HepG2 (cell line): ENCODE results near the gene AADACL4. TPM values are rescaled to one million over a fixed set of nuclear protein-coding genes. Genes with fewer than 3 reads are reported as not detected.
A peak's percentile ranks its signal among the peaks of the same experiment; 100 is the strongest.

ENCODE experiments used
- CEBPG ChIP-seq: IDR thresholded peaks from 2 replicates; pipeline ENCODE4 v1.6.1; 2016
- CHD4 ChIP-seq: fragments of 200-600 bp; sonication (generic); IDR thresholded peaks from 2 replicates; pipeline ENCODE4 v1.7.0; 2017; ENCODE audit warnings: mild to moderate bottlenecking, low read length, borderline replicate concordance
- ELF3 ChIP-seq: IDR thresholded peaks from 2 replicates; pipeline ENCODE4 v1.6.1; 2016; ENCODE audit warnings: missing genetic modification reagents, missing compliant biosample characterization
- KDM3A ChIP-seq: IDR thresholded peaks from 2 replicates; pipeline ENCODE4 v1.6.1; 2018; ENCODE audit warnings: low read depth, missing compliant biosample characterization
- NFKB2 ChIP-seq: sonication (generic); formaldehyde crosslinking; IDR thresholded peaks from 2 replicates; pipeline ENCODE4 v1.4.0; 2020; ENCODE audit warnings: missing genetic modification reagents, borderline replicate concordance
- NFKBIZ ChIP-seq: IDR thresholded peaks from 2 replicates; pipeline ENCODE4 v1.6.1; 2018; ENCODE audit warnings: missing genetic modification reagents, missing compliant biosample characterization
- RBM39 ChIP-seq: fragments of 200-400 bp; formaldehyde crosslinking; IDR thresholded peaks from one replicate; pipeline ENCODE4 v1.6.1; 2018; ENCODE audit warnings: antibody characterized with exemption, mild to moderate bottlenecking, low read depth, low read length; ENCODE audit not compliant: poor library complexity, severe bottlenecking
- TARDBP ChIP-seq: sonication (generic); formaldehyde crosslinking; IDR thresholded peaks from 2 replicates; pipeline ENCODE4 v1.8.0; 2022; ENCODE audit warnings: mild to moderate bottlenecking, missing genetic modification reagents
- THAP8 ChIP-seq: sonication (generic); formaldehyde crosslinking; IDR thresholded peaks from 2 replicates; pipeline ENCODE4 v1.5.1; 2020; ENCODE audit warnings: missing genetic modification reagents, mild to moderate bottlenecking, borderline replicate concordance
- ZFP36L1 ChIP-seq: sonication (generic); formaldehyde crosslinking; IDR thresholded peaks from 2 replicates; pipeline ENCODE4 v1.8.0; 2022; ENCODE audit warnings: mild to moderate bottlenecking, missing genetic modification reagents, moderate library complexity
- ZNF225 ChIP-seq: sonication (generic); formaldehyde crosslinking; IDR thresholded peaks from 2 replicates; pipeline ENCODE4 v1.4.0; 2020; ENCODE audit warnings: mild to moderate bottlenecking, missing genetic modification reagents
- ZNF329 ChIP-seq: sonication (generic); formaldehyde crosslinking; IDR thresholded peaks from 2 replicates; pipeline ENCODE4 v1.9.0; 2021; ENCODE audit warnings: low read depth, mild to moderate bottlenecking, missing genetic modification reagents
- ZNF776 ChIP-seq: sonication (generic); formaldehyde crosslinking; IDR thresholded peaks from 2 replicates; pipeline ENCODE4 v1.4.0; 2020; ENCODE audit warnings: mild to moderate bottlenecking, missing genetic modification reagents
- ZNF841 ChIP-seq: sonication (generic); formaldehyde crosslinking; IDR thresholded peaks from 2 replicates; pipeline ENCODE4 v1.8.1; 2023; ENCODE audit warnings: missing genetic modification reagents, borderline replicate concordance
- ZNF879 ChIP-seq: sonication (generic); formaldehyde crosslinking; IDR thresholded peaks from 2 replicates; pipeline ENCODE4 v1.8.1; 2023; ENCODE audit warnings: missing genetic modification reagents
- polyA plus RNA-seq, 8 experiments: library from polyadenylated mRNA; depleted of rRNA in 3 of 8; stranded (reverse) in 7 of 8; unstranded in 1 of 8; fragments of >200 nt; fragmentation: Illumina TruSeq in 4 of 8; extraction: Trizol in 4 of 8; gene quantifications; 2 replicates each; pipeline versions ENCODE4 v1.2.1 to v1.2.3, GENCODE V29; 2011 to 2016; ENCODE audit warnings: low read depth in 4 of 8, missing spikeins in 1 of 8, mixed read lengths in 1 of 8; ENCODE audit not compliant: insufficient read depth in 1 of 8
- total RNA-seq, 5 experiments: library from RNA; depleted of rRNA; stranded (reverse); fragments of >200 nt; fragmentation: Illumina TruSeq; extraction: Trizol; gene quantifications; 2 replicates each; pipeline ENCODE4 v1.2.3, GENCODE V29; 2016; ENCODE audit warnings: low read depth in 1 of 5
- TF ChIP-seq, protein P1 (sequence below): sonication (generic); formaldehyde crosslinking; IDR thresholded peaks from 2 replicates; pipeline ENCODE4 v1.5.1; 2020; ENCODE audit warnings: missing genetic modification reagents, mild to moderate bottlenecking, borderline replicate concordance
- TF ChIP-seq, protein P2 (sequence below), 2 experiments: sonication (generic) in 1 of 2; formaldehyde crosslinking in 1 of 2; IDR thresholded peaks; 2 replicates each; pipeline versions ENCODE4 v1.4.0 to v1.6.1; 2018 to 2020; ENCODE audit warnings: missing genetic modification reagents in 2 of 2, borderline replicate concordance in 1 of 2, low read depth in 1 of 2, mild to moderate bottlenecking in 1 of 2, missing biosample characterization in 1 of 2
- TF ChIP-seq, protein P3 (sequence below): sonication (generic); formaldehyde crosslinking; conservative IDR thresholded peaks from 2 replicates; pipeline ENCODE4 v1.8.0; 2022; ENCODE audit warnings: mild to moderate bottlenecking, moderate library complexity, missing genetic modification reagents

AADACL4 gene
- total and polyA plus RNA-seq, 2 of the 13 experiments (the other 11 are each of a cell fraction or from before 2014, with no cell fraction given), result not detected

DNA sequence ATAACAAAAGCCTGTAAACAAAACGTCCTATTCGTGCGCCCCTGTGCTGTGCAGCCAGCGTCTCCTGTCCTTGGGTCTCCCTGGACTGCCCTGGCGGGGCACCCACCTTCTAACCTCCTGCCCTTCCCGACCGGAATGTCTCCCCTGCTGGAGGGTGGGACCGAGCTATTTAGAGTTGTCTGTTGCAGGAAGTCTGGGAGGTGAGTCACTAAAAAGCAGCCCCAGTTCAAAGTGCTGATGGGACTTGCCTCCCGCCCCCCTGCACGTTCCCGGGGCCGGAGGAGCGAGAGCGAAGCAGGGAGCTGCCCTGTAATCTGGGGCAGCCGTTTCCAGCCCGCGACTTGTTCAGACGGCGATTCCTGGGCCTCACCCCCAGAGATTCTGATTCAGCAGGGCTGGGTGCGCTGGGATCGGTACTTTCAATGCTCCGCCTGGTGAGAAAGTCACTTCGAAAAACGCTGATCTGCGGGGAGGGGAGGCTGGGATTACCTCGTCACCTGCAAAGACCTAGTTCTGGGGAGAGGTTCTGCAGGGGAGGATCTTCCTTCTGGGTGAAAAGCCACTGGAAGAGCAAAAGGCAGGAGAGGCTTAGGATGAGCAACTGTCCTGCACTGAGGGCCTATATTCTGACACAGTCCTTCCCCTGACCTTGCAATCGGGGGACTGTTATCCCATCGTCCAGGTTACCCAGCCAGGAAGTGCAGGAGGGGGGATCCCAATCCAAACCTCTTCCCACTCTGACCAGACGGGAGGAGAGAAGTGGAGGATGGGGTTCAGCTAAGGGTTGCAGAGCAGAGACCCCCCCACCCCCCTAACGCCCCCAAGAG, 24.7 kb upstream of the AADACL4 start (continued):
- TF ChIP-seq, protein P1, sequence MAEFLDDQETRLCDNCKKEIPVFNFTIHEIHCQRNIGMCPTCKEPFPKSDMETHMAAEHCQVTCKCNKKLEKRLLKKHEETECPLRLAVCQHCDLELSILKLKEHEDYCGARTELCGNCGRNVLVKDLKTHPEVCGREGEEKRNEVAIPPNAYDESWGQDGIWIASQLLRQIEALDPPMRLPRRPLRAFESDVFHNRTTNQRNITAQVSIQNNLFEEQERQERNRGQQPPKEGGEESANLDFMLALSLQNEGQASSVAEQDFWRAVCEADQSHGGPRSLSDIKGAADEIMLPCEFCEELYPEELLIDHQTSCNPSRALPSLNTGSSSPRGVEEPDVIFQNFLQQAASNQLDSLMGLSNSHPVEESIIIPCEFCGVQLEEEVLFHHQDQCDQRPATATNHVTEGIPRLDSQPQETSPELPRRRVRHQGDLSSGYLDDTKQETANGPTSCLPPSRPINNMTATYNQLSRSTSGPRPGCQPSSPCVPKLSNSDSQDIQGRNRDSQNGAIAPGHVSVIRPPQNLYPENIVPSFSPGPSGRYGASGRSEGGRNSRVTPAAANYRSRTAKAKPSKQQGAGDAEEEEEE, result no peak
- TF ChIP-seq ZNF329 (CRISPR knock-in tag), result peak; percentile 73; the same call in 1 of the 2 replicates
- peak; percentile 24; the same call in 1 of the 2 replicates for TF ChIP-seq CEBPG (CRISPR knock-in tag)
- TF ChIP-seq, protein P2, sequence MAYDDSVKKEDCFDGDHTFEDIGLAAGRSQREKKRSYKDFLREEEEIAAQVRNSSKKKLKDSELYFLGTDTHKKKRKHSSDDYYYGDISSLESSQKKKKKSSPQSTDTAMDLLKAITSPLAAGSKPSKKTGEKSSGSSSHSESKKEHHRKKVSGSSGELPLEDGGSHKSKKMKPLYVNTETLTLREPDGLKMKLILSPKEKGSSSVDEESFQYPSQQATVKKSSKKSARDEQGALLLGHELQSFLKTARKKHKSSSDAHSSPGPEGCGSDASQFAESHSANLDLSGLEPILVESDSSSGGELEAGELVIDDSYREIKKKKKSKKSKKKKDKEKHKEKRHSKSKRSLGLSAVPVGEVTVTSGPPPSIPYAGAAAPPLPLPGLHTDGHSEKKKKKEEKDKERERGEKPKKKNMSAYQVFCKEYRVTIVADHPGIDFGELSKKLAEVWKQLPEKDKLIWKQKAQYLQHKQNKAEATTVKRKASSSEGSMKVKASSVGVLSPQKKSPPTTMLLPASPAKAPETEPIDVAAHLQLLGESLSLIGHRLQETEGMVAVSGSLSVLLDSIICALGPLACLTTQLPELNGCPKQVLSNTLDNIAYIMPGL (CRISPR knock-in tag; IDR thresholded peaks at IDR 0.05; ENCODE audit: borderline replicate concordance in 1 of 2, low read depth in 1 of 2), result peak; percentile 65 to 69; a peak in 3 of 4 replicates
- 0 out of 2 replicates have a peak, but pooled peaks have one; percentile 56 for TF ChIP-seq ZNF776 (CRISPR knock-in tag)
- TF ChIP-seq NFKBIZ, result peak; percentile 70; the same call in 1 of the 2 replicates
- TF ChIP-seq ZNF225 (CRISPR knock-in tag), result no peak
- TF ChIP-seq CHD4, result no peak
- TF ChIP-seq, protein P3, sequence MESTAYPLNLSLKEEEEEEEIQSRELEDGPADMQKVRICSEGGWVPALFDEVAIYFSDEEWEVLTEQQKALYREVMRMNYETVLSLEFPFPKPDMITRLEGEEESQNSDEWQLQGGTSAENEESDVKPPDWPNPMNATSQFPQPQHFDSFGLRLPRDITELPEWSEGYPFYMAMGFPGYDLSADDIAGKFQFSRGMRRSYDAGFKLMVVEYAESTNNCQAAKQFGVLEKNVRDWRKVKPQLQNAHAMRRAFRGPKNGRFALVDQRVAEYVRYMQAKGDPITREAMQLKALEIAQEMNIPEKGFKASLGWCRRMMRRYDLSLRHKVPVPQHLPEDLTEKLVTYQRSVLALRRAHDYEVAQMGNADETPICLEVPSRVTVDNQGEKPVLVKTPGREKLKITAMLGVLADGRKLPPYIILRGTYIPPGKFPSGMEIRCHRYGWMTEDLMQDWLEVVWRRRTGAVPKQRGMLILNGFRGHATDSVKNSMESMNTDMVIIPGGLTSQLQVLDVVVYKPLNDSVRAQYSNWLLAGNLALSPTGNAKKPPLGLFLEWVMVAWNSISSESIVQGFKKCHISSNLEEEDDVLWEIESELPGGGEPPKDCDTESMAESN (CRISPR knock-in tag), result peak; percentile 89
- peak; percentile 80; the same call in 1 of the 2 replicates for TF ChIP-seq TARDBP (CRISPR knock-in tag)
- no peak; the same call in 1 of the 2 replicates for TF ChIP-seq THAP8 (CRISPR knock-in tag)
- TF ChIP-seq ELF3 (CRISPR knock-in tag), result peak; percentile 94
- no peak for TF ChIP-seq ZNF879 (CRISPR knock-in tag)
- TF ChIP-seq RBM39, result peak; percentile 22
- TF ChIP-seq ZNF841 (CRISPR knock-in tag), result no peak
- TF ChIP-seq KDM3A (CRISPR knock-in tag), result no peak
- peak; percentile 57; the same call in 1 of the 2 replicates for TF ChIP-seq NFKB2 (CRISPR knock-in tag)
- TF ChIP-seq ZFP36L1, result peak; percentile 69; the same call in 1 of the 2 replicates
